Bronchial epithelial cell (primary cell): ENCODE results near the gene PPP1R17. TPM values are rescaled to one million over a fixed set of nuclear protein-coding genes. Genes with fewer than 3 reads are reported as not detected.

ENCODE experiments used
- DNase-seq: peaks from one replicate; pipeline ENCODE4 v3.0.0-alpha.2; 2010; ENCODE audit warnings: low read depth
- FAIRE-seq: peaks from 2 replicates; lab custom pipeline; 2011; peaks lifted over from hg19 to GRCh38; lab: Jason Lieb, UNC
- H3K27me3 ChIP-seq: 2 replicates; pipeline ENCODE4 v1.5.1; 2011; ENCODE audit warnings: low read length; ENCODE audit not compliant: control insufficient read depth, insufficient read depth
- H3K36me3 ChIP-seq: 2 replicates; pipeline ENCODE4 v1.5.1; 2011; ENCODE audit warnings: low read length; ENCODE audit not compliant: control insufficient read depth, insufficient read depth
- H3K4me3 ChIP-seq: 2 replicates; pipeline ENCODE4 v1.5.1; 2011; ENCODE audit warnings: mild to moderate bottlenecking, low read depth, low read length, control low read depth
- CTCF ChIP-seq: IDR thresholded peaks from 2 replicates; pipeline ENCODE4 v1.5.1; 2011; ENCODE audit warnings: mild to moderate bottlenecking, moderate library complexity, low read length, control low read depth, inconsistent platforms; ENCODE audit not compliant: insufficient read depth, severe bottlenecking
- total RNA-seq: library from RNA; depleted of rRNA; stranded (reverse); fragments of >200 nt; gene quantifications from 2 replicates; pipeline ENCODE4 v1.2.1, GENCODE V29; 2014

Gene PPP1R17
- total RNA-seq, 1 donor from 2014 or later = not detected

GRCh38 chr7:31705377-31705776 lies 18.4 kb downstream of the PPP1R17 start:
- Histone ChIP-seq H3K36me3 (no peaks in the 10 kb centered on the region), H3K27me3 (no peaks in the 10 kb centered on the region), H3K4me3 (no peak overlapping the region)
- DNase-seq = no peak
- no peak for FAIRE-seq
- TF ChIP-seq CTCF = no peak

GRCh38 chr7:31707089-31707488 lies 20.1 kb downstream of the PPP1R17 start:
- no peak for FAIRE-seq
- no peaks in the 10 kb centered on the region for H3K27me3 ChIP-seq
- no peak overlapping the region for H3K4me3 ChIP-seq
- TF ChIP-seq CTCF = no peak
- H3K36me3 ChIP-seq = no peaks in the 10 kb centered on the region
- no peak for DNase-seq

- Histone ChIP-seq H3K27me3 (no peaks in the 10 kb centered on the region), H3K36me3 (no peaks in the 10 kb centered on the region), H3K4me3 (no peak overlapping the region)
- DNase-seq (no peak), FAIRE-seq (no peak)
- TF ChIP-seq CTCF = no peak
Observed at GRCh38 chr7:31710171-31710570, 23.2 kb downstream of the PPP1R17 start.

GRCh38 chr7:31716355-31716754 lies 29.3 kb downstream of the PPP1R17 start:
- no peak for TF ChIP-seq CTCF
- FAIRE-seq = no peak
- H3K4me3 ChIP-seq = no peak overlapping the region
- DNase-seq = no peak
- no peaks in the 10 kb centered on the region for H3K36me3 ChIP-seq
- no peaks in the 10 kb centered on the region for H3K27me3 ChIP-seq

- DNase-seq (no peak), FAIRE-seq (no peak)
- Histone ChIP-seq H3K36me3 (no peaks in the 10 kb centered on the region), H3K27me3 (no peaks in the 10 kb centered on the region), H3K4me3 (no peak overlapping the region)
- no peak for TF ChIP-seq CTCF
Observed at GRCh38 chr7:31720366-31720765, 33.4 kb downstream of the PPP1R17 start.

- FAIRE-seq (no peak), DNase-seq (no peak)
- Histone ChIP-seq H3K27me3 (no peaks in the 10 kb centered on the region), H3K36me3 (no peaks in the 10 kb centered on the region), H3K4me3 (no peak overlapping the region)
- TF ChIP-seq CTCF = no peak
Observed at GRCh38 chr7:31724696-31725095, 37.7 kb downstream of the PPP1R17 start.
